CD4-positive, alpha-beta T cell treated with Interleukin-10 for 1 hour (primary cell): ENCODE results near the gene TRPM3.

ENCODE experiments used
- DNase-seq: peaks from one replicate; pipeline ENCODE4 v3.0.0-alpha.2; 2020

TRPM3 gene

GRCh38 chr9:70567511-70567910, 553.9 kb downstream of the TRPM3 start:
- DNase-seq = no peak

GRCh38 chr9:70566751-70567150, 554.7 kb downstream of the TRPM3 start:
- no peak for DNase-seq

GRCh38 chr9:70566066-70566465, 555.4 kb downstream of the TRPM3 start:
- DNase-seq = no peak

GRCh38 chr9:70564468-70565335, 556.7 kb downstream of the TRPM3 start:
- DNase-seq = no peak

GRCh38 chr9:70563431-70564204, 557.8 kb downstream of the TRPM3 start:
- peak; percentile 57 for DNase-seq

GRCh38 chr9:70563010-70563409, 558.4 kb downstream of the TRPM3 start:
- DNase-seq = no peak

GRCh38 chr9:70561786-70562395, 559.5 kb downstream of the TRPM3 start:
- DNase-seq = no peak

GRCh38 chr9:70561111-70561510, 560.3 kb downstream of the TRPM3 start:
- no peak for DNase-seq

- no peak for DNase-seq
Measured at GRCh38 chr9:70559102-70559501, 562.3 kb downstream of the TRPM3 start.

- DNase-seq = no peak
Measured at GRCh38 chr9:70557661-70558369, 563.6 kb downstream of the TRPM3 start.

GRCh38 chr9:70556771-70557170, 564.6 kb downstream of the TRPM3 start:
- DNase-seq = no peak

- no peak for DNase-seq
Measured at GRCh38 chr9:70554881-70555280, 566.5 kb downstream of the TRPM3 start.

GRCh38 chr9:70553707-70554673, 567.4 kb downstream of the TRPM3 start:
- DNase-seq = no peak

GRCh38 chr9:70552561-70552960, 568.9 kb downstream of the TRPM3 start:
- no peak for DNase-seq

GRCh38 chr9:70551801-70552200, 569.6 kb downstream of the TRPM3 start:
- DNase-seq = no peak

- DNase-seq = no peak
Measured at GRCh38 chr9:70551396-70551795, 570.0 kb downstream of the TRPM3 start.

- DNase-seq = no peak
Measured at GRCh38 chr9:70549926-70550325, 571.5 kb downstream of the TRPM3 start.

GRCh38 chr9:70542311-70542931, 579.0 kb downstream of the TRPM3 start:
- no peak for DNase-seq

GRCh38 chr9:70540016-70540415, 581.4 kb downstream of the TRPM3 start:
- no peak for DNase-seq

- no peak for DNase-seq
Measured at GRCh38 chr9:70539526-70539925, 581.9 kb downstream of the TRPM3 start.

GRCh38 chr9:70539001-70539400, 582.4 kb downstream of the TRPM3 start:
- DNase-seq = no peak
